OCI-LY1 (cell line): ENCODE results near the gene CD109.

Experiments
- H2AFZ ChIP-seq: fragments of 200-600 bp; sonication (generic), shearing (Covaris generic); 2 replicates; pipeline ENCODE4 v1.6.0; 2014; ENCODE audit warnings: antibody characterized with exemption, mild to moderate bottlenecking, low read length
- H3F3A ChIP-seq: fragments of 200-600 bp; sonication (generic), shearing (Covaris generic); 2 replicates; pipeline ENCODE4 v1.6.0; 2014; ENCODE audit warnings: mild to moderate bottlenecking, antibody characterized with exemption, low read length, moderate library complexity; ENCODE audit not compliant: insufficient read depth
- H3K27ac ChIP-seq: fragments of 200-600 bp; sonication (generic); 2 replicates; pipeline ENCODE4 v1.5.1; 2014; ENCODE audit warnings: low read length, mixed run types, mild to moderate bottlenecking, low read depth; ENCODE audit not compliant: poor library complexity, severe bottlenecking
- H3K27me3 ChIP-seq: fragments of 200-600 bp; sonication (generic); 2 replicates; pipeline ENCODE4 v1.6.0; 2014; ENCODE audit warnings: antibody characterized with exemption, mild to moderate bottlenecking, low read length, moderate library complexity; ENCODE audit not compliant: insufficient read depth
- H3K36me3 ChIP-seq: fragments of 200-600 bp; sonication (generic); 2 replicates; pipeline ENCODE4 v1.6.1; 2014; ENCODE audit warnings: mild to moderate bottlenecking, antibody characterized with exemption, low read length, moderate library complexity, mixed read lengths; ENCODE audit not compliant: insufficient read depth
- H3K4me1 ChIP-seq: fragments of 200-600 bp; sonication (generic); 2 replicates; pipeline ENCODE4 v1.5.1; 2014; ENCODE audit warnings: mild to moderate bottlenecking, low read length, moderate library complexity; ENCODE audit not compliant: insufficient read depth, severe bottlenecking
- H3K4me2 ChIP-seq: fragments of 200-600 bp; sonication (generic), shearing (Covaris generic); 2 replicates; pipeline ENCODE4 v1.6.1; 2014; ENCODE audit warnings: low read length
- H3K4me3 ChIP-seq: fragments of 200-600 bp; sonication (generic); 2 replicates; pipeline ENCODE4 v1.5.1; 2014; ENCODE audit warnings: low read length, low read depth, mild to moderate bottlenecking, mixed read lengths; ENCODE audit not compliant: poor library complexity, severe bottlenecking
- H3K79me2 ChIP-seq: fragments of 200-600 bp; shearing (Covaris generic); 2 replicates; pipeline ENCODE4 v1.6.1; 2016; ENCODE audit warnings: mixed run types, low read length, mixed read lengths; ENCODE audit not compliant: insufficient read depth
- H3K9ac ChIP-seq: fragments of 200-600 bp; sonication (generic), shearing (Covaris generic); 2 replicates; pipeline ENCODE4 v1.6.1; 2014; ENCODE audit warnings: mild to moderate bottlenecking, low read length, mixed read lengths
- H3K9me2 ChIP-seq: fragments of 200-600 bp; sonication (generic), shearing (Covaris generic); 2 replicates; pipeline ENCODE4 v1.6.1; 2014; ENCODE audit warnings: low read depth, mild to moderate bottlenecking, low read length, mixed read lengths
- H3K9me3 ChIP-seq: fragments of 200-600 bp; shearing (Covaris generic); 2 replicates; pipeline ENCODE4 v1.6.1; 2014; ENCODE audit warnings: low read length, mixed read lengths
- H4K20me1 ChIP-seq: fragments of 200-600 bp; sonication (generic), shearing (Covaris generic); 2 replicates; pipeline ENCODE4 v1.6.0; 2016; ENCODE audit warnings: mild to moderate bottlenecking, low read length; ENCODE audit not compliant: insufficient read depth
- CTCF ChIP-seq: fragments of 200-600 bp; sonication (generic), shearing (Covaris generic); IDR thresholded peaks from 2 replicates; pipeline ENCODE4 v1.5.1; 2017; ENCODE audit warnings: mild to moderate bottlenecking, antibody characterized with exemption, low read length, moderate library complexity, mixed read lengths
- EZH2 ChIP-seq: fragments of 200-600 bp; sonication (generic), shearing (Covaris generic); IDR thresholded peaks from 2 replicates; pipeline ENCODE4 v1.8.0; 2017; ENCODE audit warnings: borderline replicate concordance, mixed run types, mild to moderate bottlenecking, antibody characterized with exemption, low read length, moderate library complexity, mixed read lengths

CD109 gene

GRCh38 chr6:73665686-73666319 lies 30.2 kb upstream of the CD109 start:
- no peaks in the 10 kb centered on the region for H3K79me2 ChIP-seq
- H2AFZ ChIP-seq = no peak overlapping the region
- no peaks in the 10 kb centered on the region for H4K20me1 ChIP-seq
- H3K4me1 ChIP-seq = no peaks in the 10 kb centered on the region
- H3K27me3 ChIP-seq = no peaks in the 10 kb centered on the region
- H3F3A ChIP-seq = no peaks in the 10 kb centered on the region
- TF ChIP-seq CTCF (no peak), EZH2 (no peak)
- no peak overlapping the region for H3K27ac ChIP-seq
- no peak overlapping the region for H3K9ac ChIP-seq
- no peaks in the 10 kb centered on the region for H3K9me3 ChIP-seq
- H3K4me3 ChIP-seq = no peak overlapping the region
- H3K36me3 ChIP-seq = no peaks in the 10 kb centered on the region
- H3K9me2 ChIP-seq = no peaks in the 10 kb centered on the region
- H3K4me2 ChIP-seq = no peak overlapping the region

GRCh38 chr6:73666393-73666792 lies 29.6 kb upstream of the CD109 start:
- no peak for TF ChIP-seq EZH2
- no peak for TF ChIP-seq CTCF
- H3K27ac ChIP-seq = no peak overlapping the region
- H3K36me3 ChIP-seq = no peaks in the 10 kb centered on the region
- H3K9ac ChIP-seq = no peak overlapping the region
- no peaks in the 10 kb centered on the region for H3K9me2 ChIP-seq
- H3K4me1 ChIP-seq = no peaks in the 10 kb centered on the region
- H2AFZ ChIP-seq = no peak overlapping the region
- no peaks in the 10 kb centered on the region for H4K20me1 ChIP-seq
- H3K9me3 ChIP-seq = no peaks in the 10 kb centered on the region
- no peaks in the 10 kb centered on the region for H3K79me2 ChIP-seq
- H3K27me3 ChIP-seq = no peaks in the 10 kb centered on the region
- no peak overlapping the region for H3K4me2 ChIP-seq
- H3F3A ChIP-seq = no peaks in the 10 kb centered on the region
- no peak overlapping the region for H3K4me3 ChIP-seq

- H3F3A ChIP-seq = no peaks in the 10 kb centered on the region
- no peak overlapping the region for H2AFZ ChIP-seq
- H3K9ac ChIP-seq = no peak overlapping the region
- H3K9me3 ChIP-seq = no peaks in the 10 kb centered on the region
- H3K79me2 ChIP-seq = no peaks in the 10 kb centered on the region
- H3K4me3 ChIP-seq = no peak overlapping the region
- H3K27ac ChIP-seq = no peak overlapping the region
- H3K36me3 ChIP-seq = no peaks in the 10 kb centered on the region
- no peaks in the 10 kb centered on the region for H3K27me3 ChIP-seq
- no peaks in the 10 kb centered on the region for H3K4me1 ChIP-seq
- no peak for TF ChIP-seq CTCF
- no peak for TF ChIP-seq EZH2
- H4K20me1 ChIP-seq = no peaks in the 10 kb centered on the region
- no peak overlapping the region for H3K4me2 ChIP-seq
- H3K9me2 ChIP-seq = no peaks in the 10 kb centered on the region
Observed at GRCh38 chr6:73667798-73668197, 28.2 kb upstream of the CD109 start.
